DND-41 (cell line): ENCODE data around the gene LDHA.
"Not testable (repeated sequence)": the region's sequence is repeated elsewhere in the genome, so short reads cannot be mapped to it uniquely, and the experiment has no call there.

Experiments used
- ATAC-seq: fragments of 200-7000 bp; cut with Tn5 transposase; 3 replicates; pipeline ENCODE4 v1.9.1; 2021; ENCODE audit warnings: low read depth; ENCODE audit not compliant: insufficient read depth
- DNase-seq: peaks from one replicate; pipeline ENCODE4 v3.0.0-alpha.2; 2020
- H2AFZ ChIP-seq: 2 replicates; pipeline ENCODE4 v1.6.0; 2012; ENCODE audit warnings: low read depth, low read length
- H3K27ac ChIP-seq: 2 replicates; pipeline ENCODE4 v1.5.1; 2012; ENCODE audit warnings: low read length, inconsistent platforms
- H3K27me3 ChIP-seq: fragments of 200-600 bp; sonication (generic); 2 replicates; pipeline ENCODE4 v1.6.0; 2012; ENCODE audit warnings: low read length, mild to moderate bottlenecking, inconsistent platforms; ENCODE audit not compliant: insufficient read depth, poor library complexity
- H3K36me3 ChIP-seq: 2 replicates; pipeline ENCODE4 v1.5.1; 2012; ENCODE audit warnings: low read length, inconsistent platforms; ENCODE audit not compliant: insufficient read depth
- H3K4me1 ChIP-seq: 2 replicates; pipeline ENCODE4 v1.5.1; 2012; ENCODE audit warnings: mild to moderate bottlenecking, low read length; ENCODE audit not compliant: insufficient read depth
- H3K4me2 ChIP-seq: 2 replicates; pipeline ENCODE4 v1.6.0; 2012; ENCODE audit warnings: mild to moderate bottlenecking, moderate library complexity, low read length, inconsistent platforms; ENCODE audit not compliant: insufficient read depth
- H3K4me3 ChIP-seq, 2 experiments: fragments of 200-600 bp in 1 of 2; shearing (Covaris generic) in 1 of 2; 2 replicates each; pipeline ENCODE4 v1.5.1; 2012 to 2016; ENCODE audit warnings: inconsistent platforms in 2 of 2, low read length in 2 of 2, mild to moderate bottlenecking in 2 of 2, low read depth in 1 of 2, moderate library complexity in 1 of 2
- H3K79me2 ChIP-seq: 2 replicates; pipeline ENCODE4 v1.6.0; 2012; ENCODE audit warnings: low read length, inconsistent platforms; ENCODE audit not compliant: insufficient read depth
- H3K9ac ChIP-seq: 2 replicates; pipeline ENCODE4 v1.6.0; 2012; ENCODE audit warnings: low read depth, mild to moderate bottlenecking, inconsistent platforms, low read length, moderate library complexity
- H3K9me3 ChIP-seq: 2 replicates; pipeline ENCODE4 v1.5.1; 2012; ENCODE audit warnings: low read length, moderate library complexity, mild to moderate bottlenecking, inconsistent platforms; ENCODE audit not compliant: insufficient read depth, severe bottlenecking
- H4K20me1 ChIP-seq: 2 replicates; pipeline ENCODE4 v1.6.0; 2012; ENCODE audit warnings: low read length; ENCODE audit not compliant: insufficient read depth
- EZH2 ChIP-seq: IDR thresholded peaks from 3 replicates; pipeline ENCODE4 v1.6.1; 2012; ENCODE audit warnings: borderline replicate concordance, low read depth, mild to moderate bottlenecking, moderate library complexity, low read length, inconsistent platforms; ENCODE audit not compliant: severe bottlenecking
- TF ChIP-seq, protein P1 (sequence below): IDR thresholded peaks from 2 replicates; pipeline ENCODE4 v1.5.1; 2012; ENCODE audit warnings: borderline replicate concordance, low read length, moderate library complexity, mild to moderate bottlenecking; ENCODE audit not compliant: poor library complexity, severe bottlenecking; ENCODE audit errors: extremely low read depth

Gene LDHA

DNA sequence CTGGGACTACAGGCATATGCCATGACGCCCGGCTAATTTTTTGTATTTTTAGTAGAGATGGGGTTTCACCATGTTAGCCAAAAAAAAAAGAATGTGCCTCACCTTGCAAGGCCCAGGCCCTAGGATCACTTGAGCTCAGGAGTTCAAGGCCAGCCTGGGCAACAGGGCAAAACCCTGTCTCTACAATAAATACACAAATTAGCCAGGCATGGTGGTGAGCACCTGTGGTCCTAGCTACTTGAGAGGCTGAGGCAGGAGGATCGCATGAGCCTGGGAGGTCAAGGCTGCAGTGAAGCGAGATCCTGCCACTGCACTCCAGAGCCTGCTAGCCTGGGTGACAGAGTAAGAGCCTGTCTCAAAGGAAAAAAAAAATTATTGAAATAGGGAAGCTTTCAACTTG, 9.7 kb downstream of the LDHA start:
- no peak overlapping the region for H3K9ac ChIP-seq
- no peak for TF ChIP-seq EZH2
- TF ChIP-seq, protein P1, sequence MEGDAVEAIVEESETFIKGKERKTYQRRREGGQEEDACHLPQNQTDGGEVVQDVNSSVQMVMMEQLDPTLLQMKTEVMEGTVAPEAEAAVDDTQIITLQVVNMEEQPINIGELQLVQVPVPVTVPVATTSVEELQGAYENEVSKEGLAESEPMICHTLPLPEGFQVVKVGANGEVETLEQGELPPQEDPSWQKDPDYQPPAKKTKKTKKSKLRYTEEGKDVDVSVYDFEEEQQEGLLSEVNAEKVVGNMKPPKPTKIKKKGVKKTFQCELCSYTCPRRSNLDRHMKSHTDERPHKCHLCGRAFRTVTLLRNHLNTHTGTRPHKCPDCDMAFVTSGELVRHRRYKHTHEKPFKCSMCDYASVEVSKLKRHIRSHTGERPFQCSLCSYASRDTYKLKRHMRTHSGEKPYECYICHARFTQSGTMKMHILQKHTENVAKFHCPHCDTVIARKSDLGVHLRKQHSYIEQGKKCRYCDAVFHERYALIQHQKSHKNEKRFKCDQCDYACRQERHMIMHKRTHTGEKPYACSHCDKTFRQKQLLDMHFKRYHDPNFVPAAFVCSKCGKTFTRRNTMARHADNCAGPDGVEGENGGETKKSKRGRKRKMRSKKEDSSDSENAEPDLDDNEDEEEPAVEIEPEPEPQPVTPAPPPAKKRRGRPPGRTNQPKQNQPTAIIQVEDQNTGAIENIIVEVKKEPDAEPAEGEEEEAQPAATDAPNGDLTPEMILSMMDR = no peak
- peaks cover 18% of the 10 kb centered on the region for H3K4me1 ChIP-seq
- H3K79me2 ChIP-seq = peaks cover 37% of the 10 kb centered on the region
- ATAC-seq (no peak), DNase-seq (no peak)
- no peak overlapping the region for H3K27ac ChIP-seq
- H2AFZ ChIP-seq = no peak overlapping the region
- H4K20me1 ChIP-seq = peaks cover 49% of the 10 kb centered on the region
- H3K36me3 ChIP-seq = peaks cover 95% of the 10 kb centered on the region
- no peak overlapping the region for H3K4me3 ChIP-seq
- H3K27me3 ChIP-seq = no peaks in the 10 kb centered on the region
- no peak overlapping the region for H3K4me2 ChIP-seq
- H3K9me3 ChIP-seq = no peaks in the 10 kb centered on the region

DNA sequence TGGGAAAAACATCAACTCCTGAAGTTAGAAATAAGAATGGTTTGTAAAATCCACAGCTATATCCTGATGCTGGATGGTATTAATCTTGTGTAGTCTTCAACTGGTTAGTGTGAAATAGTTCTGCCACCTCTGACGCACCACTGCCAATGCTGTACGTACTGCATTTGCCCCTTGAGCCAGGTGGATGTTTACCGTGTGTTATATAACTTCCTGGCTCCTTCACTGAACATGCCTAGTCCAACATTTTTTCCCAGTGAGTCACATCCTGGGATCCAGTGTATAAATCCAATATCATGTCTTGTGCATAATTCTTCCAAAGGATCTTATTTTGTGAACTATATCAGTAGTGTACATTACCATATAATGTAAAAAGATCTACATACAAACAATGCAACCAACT, 13.0 kb downstream of the LDHA start:
- peaks cover 24% of the 10 kb centered on the region for H4K20me1 ChIP-seq
- H3K4me1 ChIP-seq, H3K4me3 ChIP-seq, H3K9me3 ChIP-seq, H3K27ac ChIP-seq, H3K4me2 ChIP-seq, H3K27me3 ChIP-seq, ATAC-seq, H3K9ac ChIP-seq, DNase-seq, H2AFZ ChIP-seq: not testable (repeated sequence)
- H3K79me2 ChIP-seq = peaks cover 11% of the 10 kb centered on the region
- peaks cover 64% of the 10 kb centered on the region for H3K36me3 ChIP-seq

DNA sequence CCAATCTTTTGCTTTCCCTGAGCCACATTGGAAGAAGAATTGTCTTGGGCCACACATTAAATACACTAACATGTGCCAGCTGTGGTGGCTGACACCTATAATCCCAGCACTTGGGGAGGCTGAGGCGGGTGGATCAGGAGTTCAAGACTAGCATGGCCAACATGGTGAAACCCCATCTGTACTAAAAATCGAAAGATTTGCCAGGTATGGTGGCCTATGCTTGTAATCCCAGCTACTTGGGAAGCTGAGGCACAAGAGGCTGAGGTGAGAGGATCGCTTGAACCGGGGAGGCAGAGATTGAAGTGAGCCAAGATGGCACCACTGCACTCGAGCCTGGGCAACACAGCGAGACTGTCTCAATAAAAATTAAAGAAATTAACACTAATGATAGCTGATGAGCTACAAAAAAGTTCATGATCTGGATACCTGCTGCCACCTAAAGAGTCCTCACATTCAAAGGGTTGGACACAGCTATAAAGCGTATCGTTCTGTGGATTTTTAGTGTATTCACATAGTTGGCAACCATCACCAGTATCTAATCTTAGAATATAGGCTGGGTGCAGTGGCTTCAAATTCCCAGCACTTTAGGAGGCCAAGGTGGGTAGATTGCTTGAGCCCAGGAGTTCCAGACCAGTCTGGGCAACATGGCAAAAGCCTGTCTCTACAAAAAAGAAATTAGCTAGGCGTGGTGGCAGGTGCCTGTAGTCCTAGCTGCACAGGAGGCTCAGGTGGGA, 14.4 kb downstream of the LDHA start:
- Histone ChIP-seq H3K4me3 (no peak overlapping the region), H3K9ac (no peak overlapping the region), H3K27ac (no peak overlapping the region), H3K9me3 (no peaks in the 10 kb centered on the region), H3K27me3 (no peaks in the 10 kb centered on the region), H3K79me2 (peaks cover 2% of the 10 kb centered on the region; the same call in 1 of the 2 replicates), H3K36me3 (peaks cover 52% of the 10 kb centered on the region), H4K20me1 (peaks cover 17% of the 10 kb centered on the region), H3K4me2 (no peak overlapping the region), H2AFZ (no peak overlapping the region), H3K4me1 (no peaks in the 10 kb centered on the region)
- peak; percentile 46 for ATAC-seq
- TF ChIP-seq, protein P1 = no peak
- TF ChIP-seq EZH2 = no peak
- DNase-seq = no peak

DNA sequence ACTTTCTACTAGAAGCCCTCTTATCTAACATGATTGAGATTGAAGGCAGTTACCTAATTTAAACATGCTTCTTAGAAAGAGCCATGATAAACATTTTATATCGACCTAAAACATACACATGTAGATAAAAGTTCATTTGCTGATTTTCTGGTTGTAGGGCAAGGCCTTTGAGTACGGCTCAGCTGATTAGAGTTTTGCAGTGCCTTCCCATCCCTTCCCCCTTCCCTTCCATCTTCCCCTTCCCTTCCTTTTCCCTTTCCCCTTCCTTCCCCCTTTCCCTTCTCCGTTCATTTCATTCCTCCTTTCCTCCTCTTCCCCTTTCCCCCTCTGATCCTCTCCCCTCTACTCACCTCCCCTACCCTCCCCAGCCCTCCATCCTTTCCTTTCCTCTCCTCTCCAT, 22.1 kb downstream of the LDHA start:
- Histone ChIP-seq H3K79me2 (no peaks in the 10 kb centered on the region), H3K27me3 (no peaks in the 10 kb centered on the region), H3K36me3 (no peaks in the 10 kb centered on the region), H2AFZ (no peak overlapping the region), H3K27ac (no peak overlapping the region), H3K4me3 (no peak overlapping the region), H3K9me3 (no peaks in the 10 kb centered on the region), H3K4me1 (no peaks in the 10 kb centered on the region), H3K4me2 (no peak overlapping the region), H4K20me1 (no peaks in the 10 kb centered on the region), H3K9ac (no peak overlapping the region)
- ATAC-seq (no peak), DNase-seq (no peak)
- TF ChIP-seq, protein P1 = no peak
- TF ChIP-seq EZH2 = no peak
